Measurements from ENCODE around the gene DENND11. TPM values are rescaled to one million over a fixed set of nuclear protein-coding genes. Genes with fewer than 3 reads are reported as not detected.

The DENND11 gene
- total RNA-seq, 1 donor from 2014 or later, result 30.7 TPM

- Mint-ChIP-seq H3K27ac (ENCODE audit: unreplicated experiment) (no peak overlapping the region), H3K27me3 (ENCODE audit: low read depth) (peaks cover 6% of the 10 kb centered on the region), H3K9me3 (no peaks in the 10 kb centered on the region), H3K4me1 (peaks cover 27% of the 10 kb centered on the region), H3K36me3 (ENCODE audit: low read depth) (no peaks in the 10 kb centered on the region), H3K4me3 (no peak overlapping the region)
- no peak for DNase-seq (ENCODE audit: low read depth, low spot score)
- TF ChIP-seq, protein P1, sequence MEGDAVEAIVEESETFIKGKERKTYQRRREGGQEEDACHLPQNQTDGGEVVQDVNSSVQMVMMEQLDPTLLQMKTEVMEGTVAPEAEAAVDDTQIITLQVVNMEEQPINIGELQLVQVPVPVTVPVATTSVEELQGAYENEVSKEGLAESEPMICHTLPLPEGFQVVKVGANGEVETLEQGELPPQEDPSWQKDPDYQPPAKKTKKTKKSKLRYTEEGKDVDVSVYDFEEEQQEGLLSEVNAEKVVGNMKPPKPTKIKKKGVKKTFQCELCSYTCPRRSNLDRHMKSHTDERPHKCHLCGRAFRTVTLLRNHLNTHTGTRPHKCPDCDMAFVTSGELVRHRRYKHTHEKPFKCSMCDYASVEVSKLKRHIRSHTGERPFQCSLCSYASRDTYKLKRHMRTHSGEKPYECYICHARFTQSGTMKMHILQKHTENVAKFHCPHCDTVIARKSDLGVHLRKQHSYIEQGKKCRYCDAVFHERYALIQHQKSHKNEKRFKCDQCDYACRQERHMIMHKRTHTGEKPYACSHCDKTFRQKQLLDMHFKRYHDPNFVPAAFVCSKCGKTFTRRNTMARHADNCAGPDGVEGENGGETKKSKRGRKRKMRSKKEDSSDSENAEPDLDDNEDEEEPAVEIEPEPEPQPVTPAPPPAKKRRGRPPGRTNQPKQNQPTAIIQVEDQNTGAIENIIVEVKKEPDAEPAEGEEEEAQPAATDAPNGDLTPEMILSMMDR (conservative IDR thresholded peaks at IDR 0.05), result no peak
These were observed 4.6 kb downstream of the DENND11 start for GRCh38 chr7:141697211-141697871.

DNA sequence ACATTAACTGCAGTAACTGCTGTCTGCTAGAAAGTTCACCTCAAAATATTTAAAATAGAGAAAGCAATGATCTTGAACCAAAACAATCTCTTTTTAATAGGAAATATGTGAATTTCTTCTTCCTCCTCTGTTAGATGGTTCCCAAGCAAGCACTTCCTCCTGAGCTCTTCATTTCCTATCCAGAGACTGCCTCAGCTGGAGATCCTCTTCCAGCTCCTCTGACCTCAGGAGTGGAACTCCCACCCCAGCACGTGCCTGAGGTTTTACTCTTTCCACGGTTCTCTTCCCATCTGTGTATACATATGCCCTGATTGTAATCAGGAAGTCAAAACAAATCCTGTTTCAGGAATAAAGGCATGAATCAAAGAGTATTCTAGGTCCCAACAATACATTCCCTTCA, 5.6 kb downstream of the DENND11 start:
- TF ChIP-seq, protein P1 (conservative IDR thresholded peaks at IDR 0.05), result no peak
- H3K36me3 Mint-ChIP-seq (ENCODE audit: low read depth), result no peaks in the 10 kb centered on the region
- H3K4me3 Mint-ChIP-seq, result no peak overlapping the region
- H3K27ac Mint-ChIP-seq (ENCODE audit: unreplicated experiment), result no peak overlapping the region
- peaks cover 26% of the 10 kb centered on the region for H3K4me1 Mint-ChIP-seq
- peaks cover 6% of the 10 kb centered on the region for H3K27me3 Mint-ChIP-seq (ENCODE audit: low read depth)
- no peaks in the 10 kb centered on the region for H3K9me3 Mint-ChIP-seq
- DNase-seq (ENCODE audit: low read depth, low spot score), result no peak

GRCh38 chr7:141695803-141696289, 6.1 kb downstream of the DENND11 start:
- peaks cover 23% of the 10 kb centered on the region for H3K4me1 Mint-ChIP-seq

GRCh38 chr7:141693082-141693481, 8.9 kb downstream of the DENND11 start:
- no peak for DNase-seq (ENCODE audit: low read depth, low spot score)
- Mint-ChIP-seq H3K27me3 (ENCODE audit: low read depth) (no peaks in the 10 kb centered on the region), H3K4me3 (no peak overlapping the region), H3K9me3 (no peaks in the 10 kb centered on the region), H3K4me1 (peaks cover 14% of the 10 kb centered on the region), H3K27ac (ENCODE audit: unreplicated experiment) (no peak overlapping the region), H3K36me3 (ENCODE audit: low read depth) (peaks cover 8% of the 10 kb centered on the region)
- TF ChIP-seq, protein P1 (conservative IDR thresholded peaks at IDR 0.05), result no peak

More at GRCh38 chr7:141695803-141696289, 6.1 kb downstream of the DENND11 start:
- no peak for DNase-seq (ENCODE audit: low read depth, low spot score)
- no peak overlapping the region for H3K4me3 Mint-ChIP-seq
- H3K27me3 Mint-ChIP-seq (ENCODE audit: low read depth), result peaks cover 6% of the 10 kb centered on the region
- TF ChIP-seq, protein P1 (conservative IDR thresholded peaks at IDR 0.05), result no peak
- no peak overlapping the region for H3K27ac Mint-ChIP-seq (ENCODE audit: unreplicated experiment)
- H3K9me3 Mint-ChIP-seq, result no peaks in the 10 kb centered on the region
- H3K36me3 Mint-ChIP-seq (ENCODE audit: low read depth), result no peaks in the 10 kb centered on the region

DNA sequence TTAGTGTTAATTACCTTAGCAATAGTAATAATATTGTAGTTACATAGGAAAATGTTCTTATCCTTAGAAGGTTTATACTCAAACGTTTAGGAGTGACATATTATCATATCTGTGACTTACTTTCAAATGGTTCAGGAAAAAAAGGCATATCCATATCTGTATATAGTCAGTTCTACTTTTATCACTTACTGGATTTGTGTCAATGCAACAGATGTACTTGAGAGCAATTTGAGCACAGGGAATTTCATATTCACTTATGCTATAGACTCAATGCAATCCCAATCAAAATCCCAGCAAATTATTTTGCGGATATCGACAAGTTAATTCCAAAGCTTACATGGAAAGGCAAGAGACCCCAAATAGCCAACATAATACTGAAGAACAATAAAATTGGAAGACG, 10.0 kb downstream of the DENND11 start:
- no peak for DNase-seq (ENCODE audit: low read depth, low spot score)
- TF ChIP-seq, protein P1 (conservative IDR thresholded peaks at IDR 0.05), result no peak
- Mint-ChIP-seq H3K27ac (ENCODE audit: unreplicated experiment) (no peak overlapping the region), H3K9me3 (no peaks in the 10 kb centered on the region), H3K4me3 (no peak overlapping the region), H3K4me1 (peaks cover 19% of the 10 kb centered on the region), H3K27me3 (ENCODE audit: low read depth) (no peaks in the 10 kb centered on the region), H3K36me3 (ENCODE audit: low read depth) (peaks cover 11% of the 10 kb centered on the region)
